ENCODE measurements around the gene SLIT3. TPM values are rescaled to one million over a fixed set of nuclear protein-coding genes. Genes with fewer than 3 reads are reported as not detected.

Gene SLIT3
- total RNA-seq, 6 donors from 2014 or later: 10.8 to 57.3 (median 32.2) TPM

DNA sequence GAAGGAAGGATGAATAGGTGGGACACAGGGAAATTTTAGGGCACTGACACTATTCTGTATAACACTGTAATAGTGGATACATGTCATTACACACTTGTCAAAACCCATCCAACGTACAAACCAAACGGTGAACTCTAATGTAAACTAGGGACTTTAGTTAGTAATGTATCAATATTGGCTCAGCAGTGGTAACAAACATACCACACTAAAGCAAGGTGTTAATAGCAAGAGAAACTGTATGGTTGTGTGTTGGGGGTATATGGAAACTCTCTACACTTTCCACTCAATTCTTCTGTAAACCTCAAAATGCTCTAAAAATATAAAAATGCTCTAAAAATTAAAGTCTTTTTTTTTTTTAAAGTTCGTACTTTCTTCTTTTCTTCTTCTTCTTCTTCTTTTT, 428.7 kb downstream of the SLIT3 start:
- WGBS, 2 donors: 62 to 66% methylated on average over 3 of the region's 3 CpGs
- peaks cover 0 to 1% (median 0%) of the 10 kb centered on the region in 4 donors for H3K27me3 ChIP-seq
- DNase-seq: no peak
- no peak overlapping the region for H3K27ac ChIP-seq
- H3K4me1 ChIP-seq: no peaks in the 10 kb centered on the region
- TF ChIP-seq POLR2AphosphoS5 (IDR thresholded peaks at IDR 0.05): no peak
- TF ChIP-seq EP300 (IDR thresholded peaks at IDR 0.05): no peak
- no peak for TF ChIP-seq POLR2A (IDR thresholded peaks at IDR 0.05)
- TF ChIP-seq, protein P1, sequence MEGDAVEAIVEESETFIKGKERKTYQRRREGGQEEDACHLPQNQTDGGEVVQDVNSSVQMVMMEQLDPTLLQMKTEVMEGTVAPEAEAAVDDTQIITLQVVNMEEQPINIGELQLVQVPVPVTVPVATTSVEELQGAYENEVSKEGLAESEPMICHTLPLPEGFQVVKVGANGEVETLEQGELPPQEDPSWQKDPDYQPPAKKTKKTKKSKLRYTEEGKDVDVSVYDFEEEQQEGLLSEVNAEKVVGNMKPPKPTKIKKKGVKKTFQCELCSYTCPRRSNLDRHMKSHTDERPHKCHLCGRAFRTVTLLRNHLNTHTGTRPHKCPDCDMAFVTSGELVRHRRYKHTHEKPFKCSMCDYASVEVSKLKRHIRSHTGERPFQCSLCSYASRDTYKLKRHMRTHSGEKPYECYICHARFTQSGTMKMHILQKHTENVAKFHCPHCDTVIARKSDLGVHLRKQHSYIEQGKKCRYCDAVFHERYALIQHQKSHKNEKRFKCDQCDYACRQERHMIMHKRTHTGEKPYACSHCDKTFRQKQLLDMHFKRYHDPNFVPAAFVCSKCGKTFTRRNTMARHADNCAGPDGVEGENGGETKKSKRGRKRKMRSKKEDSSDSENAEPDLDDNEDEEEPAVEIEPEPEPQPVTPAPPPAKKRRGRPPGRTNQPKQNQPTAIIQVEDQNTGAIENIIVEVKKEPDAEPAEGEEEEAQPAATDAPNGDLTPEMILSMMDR (IDR thresholded peaks at IDR 0.05): no peak
- H3K4me3 ChIP-seq: no peak overlapping the region
- no peaks in the 10 kb centered on the region for H3K36me3 ChIP-seq
- no peak for ATAC-seq (ENCODE audit: low FRiP score in 2 of 2)
- H3K9me3 ChIP-seq: no peaks in the 10 kb centered on the region

GRCh38 chr5:168870910-168871309, 430.0 kb downstream of the SLIT3 start:
- Histone ChIP-seq H3K27ac (no peak overlapping the region), H3K4me1 (no peaks in the 10 kb centered on the region), H3K27me3 (no peaks in the 10 kb centered on the region), H3K9me3 (no peaks in the 10 kb centered on the region), H3K36me3 (no peaks in the 10 kb centered on the region), H3K4me3 (no peak overlapping the region)
- DNase-seq: no peak
- no peak for ATAC-seq (ENCODE audit: low FRiP score in 2 of 2)
- TF ChIP-seq POLR2AphosphoS5 (IDR thresholded peaks at IDR 0.05): no peak
- TF ChIP-seq, protein P1 (IDR thresholded peaks at IDR 0.05): no peak
- no peak for TF ChIP-seq EP300 (IDR thresholded peaks at IDR 0.05)
- no peak for TF ChIP-seq POLR2A (IDR thresholded peaks at IDR 0.05)
- 62 to 64% methylated on average over 9 of the region's 9 CpGs for WGBS, 2 donors

DNA sequence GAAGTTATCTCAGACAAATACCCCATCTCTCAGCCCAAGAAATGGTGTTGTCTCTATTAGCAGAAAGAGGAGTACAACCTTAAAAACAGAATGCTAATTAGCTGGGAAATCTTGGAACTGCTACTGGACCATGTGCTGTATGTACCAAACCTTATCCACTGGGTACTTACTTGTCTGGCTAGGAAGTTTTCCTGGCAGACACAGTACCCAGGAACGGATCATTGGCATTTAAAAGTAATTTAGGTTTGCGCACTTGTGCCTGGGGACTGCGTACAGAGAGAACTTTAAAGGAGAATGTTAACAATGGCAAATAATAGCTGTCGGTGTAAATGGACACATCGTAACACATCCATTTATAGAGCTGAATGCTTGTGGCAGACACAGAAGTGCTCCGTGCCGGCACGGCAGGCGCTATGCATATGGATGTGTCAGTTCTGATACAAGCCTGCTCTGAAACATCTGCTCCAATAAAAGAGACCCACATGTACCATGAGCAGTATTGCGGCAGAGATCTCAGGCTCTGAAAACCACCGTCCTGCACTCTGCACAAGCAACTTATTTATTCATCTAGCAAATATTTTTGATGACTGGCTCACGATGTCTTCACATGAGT, 431.2 kb downstream of the SLIT3 start:
- WGBS, 2 donors: 77 to 79% methylated on average over 12 of the region's 12 CpGs
- DNase-seq: no peak
- H3K4me3 ChIP-seq: no peak overlapping the region
- no peaks in the 10 kb centered on the region for H3K4me1 ChIP-seq
- no peak for ATAC-seq (ENCODE audit: low FRiP score in 2 of 2)
- no peak overlapping the region for H3K27ac ChIP-seq
- TF ChIP-seq, protein P1 (IDR thresholded peaks at IDR 0.05): no peak
- TF ChIP-seq POLR2A (IDR thresholded peaks at IDR 0.05) (no peak), EP300 (IDR thresholded peaks at IDR 0.05) (no peak), POLR2AphosphoS5 (IDR thresholded peaks at IDR 0.05) (no peak)
- H3K27me3 ChIP-seq: no peaks in the 10 kb centered on the region
- no peaks in the 10 kb centered on the region for H3K9me3 ChIP-seq
- no peaks in the 10 kb centered on the region for H3K36me3 ChIP-seq

GRCh38 chr5:168867241-168867640, 433.7 kb downstream of the SLIT3 start:
- WGBS, 2 donors: 73 to 82% methylated on average over 4 of the region's 4 CpGs
- no peak overlapping the region for H3K4me3 ChIP-seq
- no peak for DNase-seq

More at GRCh38 chr5:168867241-168867640, 433.7 kb downstream of the SLIT3 start:
- Histone ChIP-seq H3K27ac (no peak overlapping the region), H3K9me3 (no peaks in the 10 kb centered on the region), H3K4me1 (no peaks in the 10 kb centered on the region), H3K36me3 (no peaks in the 10 kb centered on the region), H3K27me3 (no peaks in the 10 kb centered on the region)
- no peak for ATAC-seq (ENCODE audit: low FRiP score in 2 of 2)
- TF ChIP-seq POLR2A (IDR thresholded peaks at IDR 0.05) (no peak), EP300 (IDR thresholded peaks at IDR 0.05) (no peak), POLR2AphosphoS5 (IDR thresholded peaks at IDR 0.05) (no peak)
- TF ChIP-seq, protein P1 (IDR thresholded peaks at IDR 0.05): no peak
